NCI-H187 (cell line): ENCODE results near the gene COL6A5.
"Not testable (repeated sequence)": the region's sequence is repeated elsewhere in the genome, so short reads cannot be mapped to it uniquely, and the experiment has no call there.

Experiments used
- DNase-seq, 2 experiments: peaks; one replicate each; lab custom pipeline; 2025; lab: John Stamatoyannopoulos, UW

COL6A5 gene, protein sequence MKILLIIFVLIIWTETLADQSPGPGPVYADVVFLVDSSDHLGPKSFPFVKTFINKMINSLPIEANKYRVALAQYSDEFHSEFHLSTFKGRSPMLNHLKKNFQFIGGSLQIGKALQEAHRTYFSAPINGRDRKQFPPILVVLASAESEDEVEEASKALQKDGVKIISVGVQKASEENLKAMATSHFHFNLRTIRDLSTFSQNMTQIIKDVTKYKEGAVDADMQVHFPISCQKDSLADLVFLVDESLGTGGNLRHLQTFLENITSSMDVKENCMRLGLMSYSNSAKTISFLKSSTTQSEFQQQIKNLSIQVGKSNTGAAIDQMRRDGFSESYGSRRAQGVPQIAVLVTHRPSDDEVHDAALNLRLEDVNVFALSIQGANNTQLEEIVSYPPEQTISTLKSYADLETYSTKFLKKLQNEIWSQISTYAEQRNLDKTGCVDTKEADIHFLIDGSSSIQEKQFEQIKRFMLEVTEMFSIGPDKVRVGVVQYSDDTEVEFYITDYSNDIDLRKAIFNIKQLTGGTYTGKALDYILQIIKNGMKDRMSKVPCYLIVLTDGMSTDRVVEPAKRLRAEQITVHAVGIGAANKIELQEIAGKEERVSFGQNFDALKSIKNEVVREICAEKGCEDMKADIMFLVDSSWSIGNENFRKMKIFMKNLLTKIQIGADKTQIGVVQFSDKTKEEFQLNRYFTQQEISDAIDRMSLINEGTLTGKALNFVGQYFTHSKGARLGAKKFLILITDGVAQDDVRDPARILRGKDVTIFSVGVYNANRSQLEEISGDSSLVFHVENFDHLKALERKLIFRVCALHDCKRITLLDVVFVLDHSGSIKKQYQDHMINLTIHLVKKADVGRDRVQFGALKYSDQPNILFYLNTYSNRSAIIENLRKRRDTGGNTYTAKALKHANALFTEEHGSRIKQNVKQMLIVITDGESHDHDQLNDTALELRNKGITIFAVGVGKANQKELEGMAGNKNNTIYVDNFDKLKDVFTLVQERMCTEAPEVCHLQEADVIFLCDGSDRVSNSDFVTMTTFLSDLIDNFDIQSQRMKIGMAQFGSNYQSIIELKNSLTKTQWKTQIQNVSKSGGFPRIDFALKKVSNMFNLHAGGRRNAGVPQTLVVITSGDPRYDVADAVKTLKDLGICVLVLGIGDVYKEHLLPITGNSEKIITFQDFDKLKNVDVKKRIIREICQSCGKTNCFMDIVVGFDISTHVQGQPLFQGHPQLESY (N-terminal part only)

DNA sequence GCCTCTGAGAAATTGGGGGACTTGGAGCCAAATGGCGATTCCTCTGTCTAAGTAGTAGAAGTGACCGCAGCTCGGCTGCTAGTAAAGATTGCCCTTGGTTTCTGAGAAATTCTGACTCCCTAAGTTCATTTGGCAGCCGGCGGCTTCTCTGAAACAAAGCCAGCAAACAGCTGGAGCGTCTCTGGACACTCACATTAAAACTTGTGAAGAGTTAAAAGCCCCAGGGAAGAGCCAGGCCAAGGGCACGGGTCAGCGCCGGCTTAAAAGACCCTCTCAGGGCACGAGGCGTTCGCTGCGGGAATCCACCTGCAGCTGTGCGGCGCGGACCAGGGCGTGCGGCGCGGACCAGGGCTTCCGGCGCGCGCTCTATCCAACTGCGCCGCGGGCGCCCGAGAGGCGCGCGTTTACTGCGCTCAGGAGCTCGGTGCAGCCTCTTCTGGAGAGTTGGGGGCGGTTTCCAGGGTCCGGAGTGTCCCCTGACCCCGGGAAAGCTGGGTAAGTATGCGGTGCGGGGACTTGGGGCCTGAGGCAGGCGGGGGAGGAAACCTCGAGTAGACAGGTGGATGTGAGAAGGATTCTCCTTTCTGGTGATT, at the start of gene COL6A5:
Gene COL6A5 (plus strand): TSS at position 186 of the 593 bp plus-strand sequence. CDS start 27,967 bp downstream, outside the sequence.
- DNase-seq: no peak

DNA sequence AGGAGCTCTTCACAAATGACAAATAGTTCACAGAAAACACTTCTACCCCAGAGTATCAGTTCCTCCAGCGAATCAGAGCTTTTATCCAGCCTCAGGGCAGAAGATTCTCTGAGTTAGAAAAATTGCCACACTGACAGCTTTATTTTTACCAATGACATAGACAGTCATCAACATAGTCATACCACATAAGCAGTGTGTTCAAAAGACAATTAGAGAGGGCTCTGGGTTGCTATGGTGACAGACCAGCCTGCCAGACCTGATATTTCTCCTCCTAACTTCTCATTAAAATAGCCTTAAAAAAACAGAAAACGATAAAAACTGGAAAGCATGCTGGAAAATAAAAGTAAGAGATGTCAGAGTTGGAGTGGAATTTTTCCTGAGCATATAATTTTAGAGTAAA, 45.9 kb upstream of the COL6A5 start:
- no peak for DNase-seq

DNA sequence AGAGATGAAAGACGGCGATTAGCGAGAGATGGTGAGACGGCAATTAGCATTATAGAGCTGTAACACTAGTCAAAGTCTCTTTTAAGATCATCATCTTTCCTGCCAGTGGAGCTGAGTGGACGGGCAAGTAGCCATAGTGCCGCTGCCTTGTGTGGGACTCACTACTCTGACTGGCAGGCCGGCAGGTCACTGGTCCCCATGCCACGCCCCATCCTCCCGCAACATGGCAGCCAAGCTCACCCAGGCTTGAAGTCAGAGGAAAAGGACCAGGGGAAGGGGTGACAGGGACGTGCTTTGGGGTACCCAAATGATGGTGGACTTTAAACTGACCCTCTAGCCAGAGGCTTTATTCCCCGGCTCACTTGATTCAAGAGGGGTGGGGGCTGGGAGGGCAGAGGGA, 44.6 kb upstream of the COL6A5 start:
- DNase-seq: no peak

DNA sequence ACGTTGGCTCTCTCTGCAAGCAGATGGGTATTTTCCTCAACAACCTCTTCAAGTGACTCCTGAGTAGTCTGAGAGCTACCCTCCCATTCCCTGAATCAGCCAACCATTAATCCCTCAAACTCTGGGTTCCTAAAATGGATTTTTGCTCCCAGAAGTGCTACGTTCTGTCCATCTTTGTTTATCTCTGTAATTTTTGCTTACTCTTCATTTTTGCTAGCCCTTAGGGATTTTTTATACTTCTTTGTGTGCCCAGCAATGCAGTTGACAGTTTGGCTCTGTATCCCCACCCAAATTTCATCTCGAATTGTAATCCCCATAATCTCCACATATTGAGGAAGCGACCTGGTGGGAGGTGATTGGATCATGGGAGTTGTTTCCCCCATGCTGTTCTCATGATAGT, 35.4 kb upstream of the COL6A5 start:
- no peak for DNase-seq

DNA sequence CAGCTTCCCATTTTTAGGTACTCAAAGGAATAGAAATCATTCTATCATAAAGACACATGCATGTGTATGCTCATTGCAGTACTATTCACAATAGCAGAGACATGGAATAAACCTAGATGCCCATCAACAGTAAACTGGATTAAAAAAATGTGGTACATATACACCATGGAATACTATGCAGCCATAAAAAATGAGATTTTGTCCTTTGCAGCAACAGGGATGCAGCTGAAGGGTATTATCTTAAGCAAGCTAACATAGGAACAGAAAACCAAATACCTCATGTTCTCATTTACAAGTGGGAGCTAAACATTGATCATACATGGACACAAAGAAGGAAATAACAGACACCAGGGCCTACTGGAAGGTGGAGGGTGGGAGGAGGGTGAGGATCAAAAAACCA, 33.1 kb upstream of the COL6A5 start:
- no peak for DNase-seq

DNA sequence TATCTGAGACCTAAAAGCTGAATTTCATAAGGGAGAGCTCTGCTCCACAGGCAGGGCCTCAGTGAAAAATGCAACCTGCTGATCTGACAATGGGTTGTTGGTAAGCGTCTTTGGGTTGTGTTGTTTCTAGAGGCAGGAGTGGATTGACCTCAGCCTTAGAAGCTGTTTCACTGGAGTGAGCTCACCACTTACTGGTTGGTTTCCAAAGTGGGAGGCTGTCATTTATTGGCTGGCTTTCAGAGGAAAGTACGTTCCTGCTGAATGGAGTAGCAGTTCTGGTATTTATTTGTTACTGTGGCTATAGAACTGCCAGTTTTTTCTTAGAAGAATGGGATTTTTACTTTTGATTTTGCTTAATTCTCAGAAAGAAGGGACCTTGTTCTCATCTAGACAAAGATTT, 29.3 kb upstream of the COL6A5 start:
- DNase-seq: no peak

DNA sequence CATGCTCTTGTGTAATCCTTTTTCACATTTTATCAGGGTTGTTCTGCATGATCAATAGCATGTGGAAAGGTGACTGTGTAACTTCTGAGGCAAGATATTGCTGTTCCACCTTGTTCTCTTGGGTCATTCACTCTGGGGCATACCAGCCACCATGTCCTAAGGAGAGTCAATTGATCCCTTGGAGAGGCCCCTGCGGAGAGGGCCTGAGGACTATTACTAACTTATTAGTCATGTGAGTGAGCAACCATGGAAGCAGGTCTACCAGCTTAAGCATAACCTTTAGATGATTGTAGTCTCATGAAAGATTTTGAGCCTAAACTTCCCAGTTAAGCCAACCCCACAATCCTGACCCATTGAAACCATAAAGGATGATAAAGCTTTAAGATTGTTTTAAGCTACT, 22.0 kb upstream of the COL6A5 start:
- DNase-seq: no peak

DNA sequence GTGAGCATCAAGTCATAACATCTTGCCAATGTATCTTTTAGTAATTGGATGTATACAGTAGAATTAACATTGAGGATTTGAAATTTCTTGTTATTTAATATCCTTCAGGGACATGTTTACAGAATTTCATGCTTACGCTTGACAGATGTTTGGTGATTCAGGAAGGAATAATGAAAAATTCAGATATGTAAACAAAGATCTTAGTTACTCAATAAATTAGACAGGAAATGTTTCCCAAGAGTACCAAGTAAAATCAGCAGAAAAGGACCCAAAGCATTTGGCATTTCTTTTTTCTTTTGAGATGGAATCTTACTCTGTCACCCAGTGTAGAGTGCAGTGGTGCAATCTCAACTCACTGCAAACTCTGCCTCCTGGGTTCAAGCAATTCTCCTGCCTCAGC, 4.7 kb upstream of the COL6A5 start:
- no peak for DNase-seq

DNA sequence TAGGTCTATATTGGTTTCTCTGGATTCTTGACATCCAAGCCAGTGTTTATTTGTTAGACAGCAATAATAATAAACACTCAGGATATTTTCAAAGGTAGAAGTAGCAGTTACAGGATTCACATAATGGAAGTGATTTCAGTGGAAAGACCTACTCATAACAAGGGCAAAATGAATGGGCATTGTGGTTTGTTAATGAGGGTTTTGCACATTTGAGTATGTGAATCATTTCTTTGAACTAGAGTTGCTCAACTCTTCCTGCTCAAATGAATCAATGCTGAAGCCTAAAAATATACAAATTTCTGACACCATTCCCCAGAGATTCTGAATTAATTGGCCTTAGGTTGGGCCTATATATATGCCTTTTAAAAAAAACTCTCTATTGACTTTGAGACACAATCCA, 4.1 kb upstream of the COL6A5 start:
- no peak for DNase-seq

DNA sequence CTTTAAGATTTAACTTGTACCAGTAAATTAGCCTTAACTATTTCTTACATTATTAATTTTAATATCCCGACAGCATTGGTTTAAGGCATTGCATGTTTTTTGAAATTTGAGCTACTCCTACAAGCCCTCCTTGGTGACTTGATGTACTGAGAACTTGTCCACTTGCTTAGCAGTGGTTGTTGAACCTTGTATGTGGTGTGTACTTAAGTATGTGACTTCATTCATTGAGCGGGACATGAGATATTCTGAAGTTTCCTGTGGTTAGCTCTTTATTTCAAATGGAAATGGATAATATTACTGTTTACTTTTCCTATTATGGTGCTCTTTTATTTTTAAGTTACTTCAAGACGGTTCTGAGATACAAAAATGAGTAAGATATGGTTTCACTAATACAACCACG, 3.6 kb upstream of the COL6A5 start:
- no peak for DNase-seq

DNA sequence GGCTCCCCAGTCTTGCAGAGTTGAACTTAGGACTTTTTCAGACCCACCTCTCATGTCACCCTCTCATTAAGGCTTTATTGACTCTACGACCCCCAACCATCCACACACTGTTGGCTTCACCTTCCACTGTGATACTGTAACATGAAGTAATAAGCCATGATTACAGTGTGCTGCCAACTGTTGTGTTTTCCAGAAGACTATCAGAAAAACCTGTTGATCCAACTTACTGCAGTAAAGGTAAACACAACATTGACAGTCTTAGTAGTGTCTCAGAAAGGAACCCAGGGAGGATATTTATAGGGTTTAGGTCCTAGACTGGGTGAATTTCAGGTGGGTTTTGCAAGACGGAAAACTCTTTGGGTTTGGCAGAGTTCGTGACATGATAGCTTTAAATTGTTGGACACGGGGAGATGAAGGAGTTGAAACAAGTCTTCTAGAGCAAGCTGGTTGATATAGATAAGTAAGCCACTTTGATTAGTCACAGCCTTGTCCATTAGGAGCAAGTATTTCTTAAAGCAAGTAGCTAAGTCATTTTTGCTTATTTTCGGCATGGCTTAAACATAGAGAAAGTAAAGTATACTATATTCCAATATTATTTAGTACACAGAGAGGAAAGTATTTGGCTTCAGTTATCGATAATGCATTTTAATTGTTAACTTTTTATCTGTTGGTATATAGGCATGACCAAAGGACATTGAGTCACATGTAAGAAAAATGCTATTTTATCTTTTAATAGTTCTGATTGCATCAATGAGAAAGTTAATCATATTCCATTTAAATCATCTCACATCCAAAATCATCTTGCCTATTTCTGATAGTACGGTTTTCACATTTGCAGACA, 2.4 kb upstream of the COL6A5 start:
- no peak for DNase-seq

DNA sequence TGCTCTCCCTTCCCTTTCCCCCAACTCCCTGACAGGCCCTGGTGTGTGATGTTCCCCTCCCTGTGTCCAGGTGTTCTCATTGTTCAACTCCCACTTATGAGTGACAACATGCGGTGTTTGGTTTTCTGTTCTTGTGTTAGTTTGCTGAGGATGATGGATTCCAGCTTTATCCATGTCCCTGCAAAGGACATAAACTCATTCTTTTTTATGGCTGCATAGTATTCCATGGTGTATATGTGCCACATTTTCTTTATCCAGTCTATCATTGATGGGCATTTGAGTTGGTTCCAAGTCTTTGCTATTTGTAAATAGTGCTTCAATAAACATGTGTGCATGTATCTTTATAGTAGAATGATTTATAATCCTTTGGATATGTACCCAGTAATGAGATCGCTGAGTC, 2.8 kb downstream of the COL6A5 start:
- DNase-seq: not testable (repeated sequence)

DNA sequence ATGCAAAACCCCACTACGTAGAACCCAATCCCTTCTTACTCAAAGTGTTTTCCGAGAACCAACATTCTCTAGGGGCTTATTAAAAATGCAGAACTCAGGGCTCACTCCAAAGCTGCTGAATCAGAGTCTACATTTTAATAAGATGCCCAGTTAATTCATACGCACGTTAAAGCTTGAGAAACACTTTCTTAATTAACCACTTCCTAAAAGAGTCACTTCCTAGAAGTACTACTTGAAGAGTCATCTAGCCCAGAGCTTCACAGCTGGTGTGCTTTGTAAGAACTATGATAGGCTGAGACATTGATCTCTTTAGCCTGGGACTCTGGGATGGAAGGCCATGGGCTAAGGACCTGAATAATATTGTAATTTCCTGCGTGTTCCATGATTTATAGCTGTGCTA, 9.0 kb downstream of the COL6A5 start:
- DNase-seq: peak; percentile 5 to 28

DNA sequence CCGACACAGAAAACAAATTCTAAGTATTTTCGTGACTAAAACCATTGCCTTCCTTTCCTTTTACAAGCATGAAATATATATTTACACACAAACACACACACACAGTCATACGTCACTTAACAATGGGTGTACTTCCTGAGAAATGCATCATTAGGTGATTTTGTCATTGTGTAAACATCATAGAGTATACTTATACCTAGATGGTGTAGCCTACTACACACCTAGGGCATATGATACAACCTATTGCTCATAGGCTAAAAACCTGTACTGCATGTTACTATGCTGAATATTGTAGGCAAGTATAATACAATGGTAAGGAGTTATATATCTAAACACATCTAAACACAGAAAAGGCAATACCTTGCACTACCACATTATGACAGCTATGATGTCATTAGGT, 28.6 kb downstream of the COL6A5 start:
- no peak for DNase-seq

DNA sequence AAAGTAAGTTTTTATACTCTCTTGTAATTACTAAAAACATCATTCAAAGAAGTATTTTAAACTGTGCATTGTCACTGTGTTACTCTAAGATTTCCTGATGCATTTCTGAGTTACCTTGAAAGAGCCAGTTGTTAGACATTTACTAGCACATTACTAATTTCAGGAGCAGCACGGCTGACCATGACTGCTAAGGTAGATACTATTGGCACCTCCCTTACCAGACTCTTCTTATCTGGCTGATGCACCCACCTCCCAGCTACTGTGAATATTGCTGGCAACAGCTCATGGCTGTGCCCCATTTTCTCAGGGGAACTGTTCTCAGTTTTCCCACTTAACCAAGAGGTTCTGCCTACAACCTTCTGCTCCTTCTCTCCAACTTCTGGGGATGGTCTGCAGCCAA, 29.4 kb downstream of the COL6A5 start:
- DNase-seq: no peak

DNA sequence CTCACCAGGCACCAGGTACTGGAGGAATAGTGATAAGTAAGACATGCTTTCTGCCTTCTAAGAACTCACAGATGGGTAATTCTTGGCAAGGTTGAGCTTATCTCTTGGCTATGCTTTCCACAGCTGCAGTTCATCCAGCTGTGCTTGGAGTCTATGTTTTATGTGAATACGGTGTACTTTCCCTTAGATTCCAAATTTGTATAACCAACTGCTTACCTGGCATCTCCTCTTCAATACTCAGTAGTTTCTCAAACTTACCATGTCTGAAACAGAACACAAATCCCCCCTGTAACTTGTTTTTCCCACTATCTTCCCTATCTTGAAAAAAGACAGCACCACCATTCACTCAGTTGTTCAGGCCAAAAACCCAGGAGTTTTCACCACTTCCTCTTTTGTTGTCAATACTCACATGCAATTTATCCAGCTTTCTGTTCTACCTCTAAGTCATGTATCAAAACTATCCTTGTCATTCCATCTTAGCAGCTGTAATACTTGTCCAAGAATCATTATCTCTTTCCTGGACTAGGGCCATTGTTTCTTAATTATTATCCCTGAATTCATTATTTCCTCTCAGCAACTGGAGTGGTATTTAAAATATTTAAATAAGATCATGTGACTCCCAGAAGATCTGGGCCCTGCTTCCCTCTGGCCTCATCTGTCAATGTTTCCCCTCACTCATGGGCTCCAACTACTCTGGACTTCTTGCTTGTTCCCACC, 32.6 kb downstream of the COL6A5 start:
- no peak for DNase-seq

DNA sequence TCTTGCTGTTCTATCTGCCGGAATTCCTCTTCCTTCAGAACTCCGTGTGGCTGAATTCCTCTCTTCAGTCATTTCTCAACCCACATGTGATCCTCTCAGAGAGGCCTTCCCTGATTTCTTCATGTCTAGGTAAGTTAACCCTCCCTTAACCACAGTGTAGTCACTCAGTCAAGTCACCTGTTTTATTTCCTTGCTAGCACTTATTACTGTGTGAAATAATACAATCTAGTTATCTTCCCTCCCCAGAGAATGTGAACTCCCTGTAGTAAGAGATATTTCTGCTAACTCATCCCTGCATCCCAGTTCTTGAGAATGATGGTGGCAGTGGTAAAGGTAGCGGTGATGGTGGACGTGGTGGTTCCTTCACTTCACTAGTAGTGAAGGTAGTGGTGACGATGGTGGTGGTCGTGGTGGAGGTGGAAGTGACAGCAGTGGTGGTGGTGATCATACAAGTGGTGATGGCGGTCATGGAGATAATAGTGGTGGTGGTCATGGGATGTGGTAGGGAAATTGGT, 33.3 kb downstream of the COL6A5 start:
- no peak for DNase-seq

DNA sequence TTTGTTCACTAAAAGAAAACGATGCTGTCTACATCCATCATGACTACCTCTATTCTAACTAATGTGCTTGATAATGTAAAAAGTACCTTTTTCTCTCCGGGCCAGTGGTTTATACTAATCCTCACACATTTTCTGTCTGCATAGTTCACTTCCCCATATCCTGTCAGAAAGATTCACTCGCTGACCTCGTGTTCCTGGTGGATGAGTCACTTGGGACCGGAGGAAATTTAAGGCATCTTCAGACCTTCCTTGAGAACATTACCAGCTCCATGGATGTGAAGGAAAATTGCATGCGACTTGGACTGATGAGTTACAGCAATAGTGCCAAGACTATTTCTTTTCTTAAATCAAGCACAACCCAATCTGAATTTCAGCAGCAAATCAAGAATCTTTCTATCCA, 33.8 kb downstream of the COL6A5 start:
- DNase-seq: no peak

DNA sequence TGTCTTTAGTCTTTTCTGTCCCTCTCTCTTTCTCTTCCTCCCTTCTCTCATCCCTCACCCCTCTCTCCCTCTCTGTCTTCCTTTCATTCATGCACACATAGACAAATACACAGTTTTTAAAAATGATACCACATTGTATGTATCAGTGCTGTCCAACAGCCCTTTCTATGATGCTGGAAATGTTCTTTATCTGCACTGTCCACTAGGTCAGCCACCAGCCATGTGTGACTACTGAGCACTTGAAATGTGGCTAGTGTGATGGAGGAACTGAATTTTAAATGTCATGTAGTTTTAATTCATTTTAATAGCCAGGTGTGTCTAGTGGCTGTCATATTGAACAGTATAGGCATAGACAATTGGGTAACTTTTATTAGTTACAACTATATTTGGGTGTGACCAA, 34.9 kb downstream of the COL6A5 start:
- no peak for DNase-seq

DNA sequence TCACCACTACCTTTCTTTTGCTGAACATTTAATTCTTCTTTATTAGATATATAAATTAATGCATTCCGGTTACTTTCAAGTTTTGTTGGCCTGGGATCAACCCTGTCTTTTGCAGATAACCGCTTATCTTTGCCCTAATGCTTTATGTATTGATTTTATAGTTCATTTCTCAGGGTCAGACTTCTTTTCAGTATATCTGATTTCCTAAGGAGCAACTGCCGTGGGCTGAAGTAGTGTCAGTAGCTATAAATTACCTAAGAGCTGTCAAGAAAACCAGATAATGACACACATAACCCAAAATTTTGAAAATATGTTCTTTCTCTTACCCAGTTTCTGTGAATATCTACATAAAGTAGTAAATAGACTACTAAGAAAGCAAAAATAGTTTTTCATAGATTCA, 38.0 kb downstream of the COL6A5 start:
- no peak for DNase-seq
